Muscle of leg (tissue), 11 donors: Measurements from ENCODE around the gene RGCC. TPM values are rescaled to one million over a fixed set of nuclear protein-coding genes. Genes with fewer than 3 reads are reported as not detected.

ENCODE experiments used
- DNase-seq: peaks from one replicate; pipeline ENCODE4 v3.0.0; 2013
- H3K27ac ChIP-seq: one replicate; pipeline ENCODE4 v1.5.1; 2013; ENCODE audit warnings: mild to moderate bottlenecking, low read length, control low read depth
- H3K27me3 ChIP-seq: one replicate; pipeline ENCODE4 v1.6.1; 2013; ENCODE audit warnings: low read length; ENCODE audit not compliant: control insufficient read depth, insufficient read depth
- H3K36me3 ChIP-seq: one replicate; pipeline ENCODE4 v1.6.1; 2013; ENCODE audit warnings: low read length; ENCODE audit not compliant: control insufficient read depth, insufficient read depth
- H3K4me1 ChIP-seq: one replicate; pipeline ENCODE4 v1.6.1; 2013; ENCODE audit warnings: low read length; ENCODE audit not compliant: control insufficient read depth, insufficient read depth
- H3K4me3 ChIP-seq: one replicate; pipeline ENCODE4 v1.5.1; 2013; ENCODE audit warnings: low read length, control low read depth
- H3K9me3 ChIP-seq: replicated peaks from 2 replicates; pipeline ENCODE4 v1.6.1; 2013; ENCODE audit warnings: low read depth, low read length; ENCODE audit not compliant: control insufficient read depth
- WGBS: methylation state at CpG from one replicate; pipeline ENCODE4 v1.1.5; 2013; ENCODE audit warnings: missing lambda C conversion rate; ENCODE audit not compliant: insufficient coverage; 5-methylcytosine and 5-hydroxymethylcytosine counted together
- polyA plus RNA-seq, 8 donors: library from polyadenylated mRNA; unstranded; fragments of 120-200 nt; gene quantifications; one replicate each; pipeline versions ENCODE4 v1.2.1 to v1.2.3, GENCODE V29; 2013; ENCODE audit warnings: inconsistent platforms in 1 of 8, low replicate concordance in 1 of 8; ENCODE audit not compliant: insufficient read length in 8 of 8, insufficient read depth in 1 of 8
- total RNA-seq: library from RNA; stranded (reverse); fragments of 120-200 nt; gene quantifications from one replicate; pipeline ENCODE4 v1.2.4, GENCODE V29; 2013

Gene RGCC
- total and polyA plus RNA-seq, 9 donors: 17.7 to 29.8 (median 24.6) TPM

DNA sequence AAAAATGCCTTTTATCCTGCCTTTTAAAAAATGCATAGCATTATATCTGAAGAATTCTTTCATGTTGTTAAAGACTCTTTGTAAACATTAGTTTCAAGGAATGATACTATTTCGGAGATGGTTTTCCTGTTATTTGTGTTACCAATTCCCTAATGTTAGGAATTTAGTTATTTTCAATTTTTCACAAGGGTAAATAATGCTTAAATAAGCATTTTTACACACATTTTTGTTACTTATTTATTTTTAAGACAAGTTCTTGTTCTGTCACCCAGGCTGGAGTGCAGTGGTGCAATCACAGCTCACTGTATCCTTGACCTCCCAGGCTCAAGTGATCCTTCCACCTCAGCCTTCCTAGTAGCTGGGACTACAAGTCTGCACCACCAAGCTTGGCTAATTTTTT lies 49.0 kb downstream of the RGCC start:
- Histone ChIP-seq H3K36me3 (no peaks in the 10 kb centered on the region), H3K27me3 (no peaks in the 10 kb centered on the region), H3K9me3 (no peaks in the 10 kb centered on the region), H3K4me1 (no peaks in the 10 kb centered on the region), H3K27ac (no peak overlapping the region), H3K4me3 (no peak overlapping the region)
- DNase-seq: no peak
- no CpG with 5 or more reads among the region's 1 CpG for WGBS

DNA sequence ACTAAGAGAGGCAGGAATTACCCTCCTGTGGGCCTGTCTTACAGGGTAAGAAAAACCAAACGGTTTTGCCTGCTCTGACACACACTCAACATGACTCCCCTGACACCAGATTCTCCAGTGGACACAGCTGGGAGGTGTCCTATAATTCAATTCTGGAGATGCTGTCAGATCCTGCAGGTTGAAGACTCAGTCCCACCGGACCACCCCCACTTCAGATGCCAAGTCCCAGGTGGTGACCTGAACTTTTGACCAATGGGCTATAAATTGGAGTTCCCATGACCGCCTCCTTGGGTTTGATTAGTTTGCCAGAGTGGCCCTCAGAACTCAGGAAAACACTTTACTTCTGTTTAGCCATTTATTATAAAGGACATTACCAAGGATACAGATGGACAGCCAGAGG lies 52.6 kb downstream of the RGCC start:
- no peak overlapping the region for H3K4me3 ChIP-seq
- no peaks in the 10 kb centered on the region for H3K36me3 ChIP-seq
- DNase-seq: no peak
- no peaks in the 10 kb centered on the region for H3K4me1 ChIP-seq
- no peaks in the 10 kb centered on the region for H3K27me3 ChIP-seq
- no peaks in the 10 kb centered on the region for H3K9me3 ChIP-seq
- no CpG with 5 or more reads among the region's 3 CpGs for WGBS
- H3K27ac ChIP-seq: no peak overlapping the region

DNA sequence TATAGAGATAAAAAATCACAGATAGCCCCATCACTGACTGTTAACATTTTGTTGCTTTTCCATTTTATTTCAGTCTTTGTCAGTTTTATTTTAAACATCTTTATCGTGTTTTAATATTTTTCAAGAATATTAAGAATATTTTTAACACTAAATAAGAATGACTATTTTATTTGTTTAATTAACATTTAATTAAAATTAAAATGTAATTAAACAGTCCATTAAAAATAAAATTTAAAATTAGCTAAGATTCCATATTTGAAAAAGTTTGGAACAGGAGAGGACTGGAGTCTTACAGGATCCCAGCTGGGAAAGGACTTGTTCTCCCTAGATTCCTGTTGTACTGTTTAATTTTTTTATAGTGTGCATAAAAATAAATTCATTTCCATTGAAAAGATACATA lies 54.5 kb downstream of the RGCC start:
- no peaks in the 10 kb centered on the region for H3K27me3 ChIP-seq
- no peak for DNase-seq
- WGBS: no CpG with 5 or more reads among the region's 1 CpG
- H3K27ac ChIP-seq: no peak overlapping the region
- H3K4me3 ChIP-seq: no peak overlapping the region
- no peaks in the 10 kb centered on the region for H3K9me3 ChIP-seq
- H3K4me1 ChIP-seq: no peaks in the 10 kb centered on the region
- H3K36me3 ChIP-seq: no peaks in the 10 kb centered on the region

- no peaks in the 10 kb centered on the region for H3K9me3 ChIP-seq
- H3K4me1 ChIP-seq: no peaks in the 10 kb centered on the region
- no peaks in the 10 kb centered on the region for H3K36me3 ChIP-seq
- no peaks in the 10 kb centered on the region for H3K27me3 ChIP-seq
- DNase-seq: peak; percentile 49
- H3K4me3 ChIP-seq: no peak overlapping the region
- WGBS: no CpG with 5 or more reads among the region's 9 CpGs
- no peak overlapping the region for H3K27ac ChIP-seq
Measured at GRCh38 chr13:41512441-41512840, 55.1 kb downstream of the RGCC start.

DNA sequence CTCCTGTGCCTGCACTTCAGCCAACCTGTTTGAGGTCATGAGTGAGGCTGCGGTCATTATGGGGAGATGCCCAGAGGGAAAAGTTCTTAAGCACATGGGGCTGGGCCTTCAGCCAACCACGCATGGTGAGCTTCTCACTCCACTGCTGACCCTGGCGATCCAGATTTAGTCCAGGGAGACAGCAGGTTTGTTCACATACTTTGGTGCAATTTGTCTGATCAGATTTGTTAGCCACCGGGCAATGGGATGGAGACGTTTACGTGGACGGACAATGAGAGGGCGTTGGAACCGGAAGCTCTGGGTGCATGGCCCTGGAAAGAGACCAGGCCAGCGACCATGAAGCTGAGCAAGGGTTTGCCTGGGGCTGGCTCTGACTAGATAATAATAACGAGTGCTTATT lies 56.2 kb downstream of the RGCC start:
- Histone ChIP-seq H3K9me3 (no peaks in the 10 kb centered on the region), H3K36me3 (no peaks in the 10 kb centered on the region), H3K4me1 (no peaks in the 10 kb centered on the region), H3K27ac (no peak overlapping the region), H3K4me3 (no peak overlapping the region), H3K27me3 (no peaks in the 10 kb centered on the region)
- 91% methylated on average over 10 of the region's 11 CpGs for WGBS
- DNase-seq: no peak

- Histone ChIP-seq H3K36me3 (no peaks in the 10 kb centered on the region), H3K27me3 (no peaks in the 10 kb centered on the region), H3K4me1 (no peaks in the 10 kb centered on the region), H3K9me3 (no peaks in the 10 kb centered on the region), H3K27ac (no peak overlapping the region), H3K4me3 (no peak overlapping the region)
- no peak for DNase-seq
- WGBS: 63% methylated on average over 2 of the region's 7 CpGs
Measured at GRCh38 chr13:41514853-41515395, 57.6 kb downstream of the RGCC start.

- no peak for DNase-seq
- H3K27me3 ChIP-seq: peaks cover 2% of the 10 kb centered on the region
- H3K27ac ChIP-seq: no peak overlapping the region
- no peaks in the 10 kb centered on the region for H3K9me3 ChIP-seq
- H3K4me3 ChIP-seq: no peak overlapping the region
- H3K36me3 ChIP-seq: no peaks in the 10 kb centered on the region
- H3K4me1 ChIP-seq: no peaks in the 10 kb centered on the region
- WGBS: 80% methylated on average over 13 of the region's 15 CpGs
Measured at GRCh38 chr13:41515491-41516139, 58.3 kb downstream of the RGCC start.

- Histone ChIP-seq H3K27me3 (peaks cover 2% of the 10 kb centered on the region), H3K27ac (no peak overlapping the region), H3K9me3 (no peaks in the 10 kb centered on the region), H3K4me3 (no peak overlapping the region), H3K4me1 (no peaks in the 10 kb centered on the region), H3K36me3 (no peaks in the 10 kb centered on the region)
- no peak for DNase-seq
- 81% methylated on average over 3 of the region's 3 CpGs for WGBS
Measured at GRCh38 chr13:41516166-41516565, 58.8 kb downstream of the RGCC start.

GRCh38 chr13:41516760-41517159 lies 59.4 kb downstream of the RGCC start:
- H3K4me3 ChIP-seq: no peak overlapping the region
- H3K9me3 ChIP-seq: no peaks in the 10 kb centered on the region
- H3K36me3 ChIP-seq: no peaks in the 10 kb centered on the region
- H3K4me1 ChIP-seq: no peaks in the 10 kb centered on the region
- peaks cover 2% of the 10 kb centered on the region for H3K27me3 ChIP-seq
- whole genome bisulfite sequencing: 53% methylated on average over 2 of the region's 4 CpGs
- DNase-seq: no peak
- H3K27ac ChIP-seq: no peak overlapping the region

- DNase-seq: peak; percentile 32
- Histone ChIP-seq H3K9me3 (no peaks in the 10 kb centered on the region), H3K4me3 (no peak overlapping the region), H3K36me3 (no peaks in the 10 kb centered on the region), H3K27ac (no peak overlapping the region), H3K4me1 (no peaks in the 10 kb centered on the region), H3K27me3 (peaks cover 2% of the 10 kb centered on the region)
- 81% methylated on average over 3 of the region's 7 CpGs for WGBS
Measured at GRCh38 chr13:41520016-41520659, 62.8 kb downstream of the RGCC start.
